DMS 273 (cell line): Measurements from ENCODE around the gene PDE1A.
"Not testable (repeated sequence)": the region's sequence is repeated elsewhere in the genome, so short reads cannot be mapped to it uniquely, and the experiment has no call there.

ENCODE experiments used
- DNase-seq: peaks from one replicate; lab custom pipeline; 2025; ENCODE audit not compliant: unreplicated experiment; lab: John Stamatoyannopoulos, UW

The PDE1A gene

GRCh38 chr2:182410120-182410519 is 16.7 kb downstream of the PDE1A start:
- no peak for DNase-seq

- no peak for DNase-seq
These were observed 20.6 kb downstream of the PDE1A start for GRCh38 chr2:182406221-182406620.

GRCh38 chr2:182404975-182405561 is 21.8 kb downstream of the PDE1A start:
- DNase-seq: no peak

GRCh38 chr2:182404092-182404491 is 22.7 kb downstream of the PDE1A start:
- DNase-seq: no peak

- DNase-seq: no peak
These were observed 33.5 kb downstream of the PDE1A start for GRCh38 chr2:182393270-182393760.

- no peak for DNase-seq
These were observed 35.4 kb downstream of the PDE1A start for GRCh38 chr2:182391443-182391842.

- not testable (repeated sequence) for DNase-seq
These were observed 40.5 kb downstream of the PDE1A start for GRCh38 chr2:182386267-182386880.

- no peak for DNase-seq
These were observed 42.0 kb downstream of the PDE1A start for GRCh38 chr2:182384860-182385259.

- DNase-seq: peak; percentile 21
These were observed 45.6 kb downstream of the PDE1A start for GRCh38 chr2:182381225-182381624.

- peak; percentile 87 for DNase-seq
These were observed 47.6 kb downstream of the PDE1A start for GRCh38 chr2:182379241-182379640.

- no peak for DNase-seq
These were observed 48.1 kb downstream of the PDE1A start for GRCh38 chr2:182378759-182379158.

GRCh38 chr2:182377467-182377866 is 49.4 kb downstream of the PDE1A start:
- no peak for DNase-seq

- no peak for DNase-seq
These were observed 51.0 kb downstream of the PDE1A start for GRCh38 chr2:182375862-182376261.

- no peak for DNase-seq
These were observed 54.2 kb downstream of the PDE1A start for GRCh38 chr2:182372661-182373060.

- DNase-seq: no peak
These were observed 57.8 kb downstream of the PDE1A start for GRCh38 chr2:182368996-182369395.

GRCh38 chr2:182368446-182368845 is 58.4 kb downstream of the PDE1A start:
- no peak for DNase-seq

GRCh38 chr2:182367401-182367800 is 59.4 kb downstream of the PDE1A start:
- DNase-seq: no peak

- no peak for DNase-seq
These were observed 60.2 kb downstream of the PDE1A start for GRCh38 chr2:182366628-182367027.

GRCh38 chr2:182365855-182366254 is 61.0 kb downstream of the PDE1A start:
- DNase-seq: no peak

- no peak for DNase-seq
These were observed 65.4 kb downstream of the PDE1A start for GRCh38 chr2:182361477-182361876.

GRCh38 chr2:182360663-182361260 is 66.1 kb downstream of the PDE1A start:
- no peak for DNase-seq

GRCh38 chr2:182359990-182360662 is 66.7 kb downstream of the PDE1A start:
- no peak for DNase-seq
